Lower leg skin (tissue), 4 donors: Measurements from ENCODE around the gene ABHD17B. TPM values are rescaled to one million over a fixed set of nuclear protein-coding genes. Genes with fewer than 3 reads are reported as not detected.

Source experiments
- DNase-seq, 2 donors: peaks; one replicate each; pipeline ENCODE4 v3.0.0-alpha.2; 2019; ENCODE audit warnings: low spot score in 2 of 2
- H3K4me3 ChIP-seq: fragments of 200-600 bp; sonication (generic); 2 replicates; pipeline ENCODE4 v1.5.1; 2017; ENCODE audit warnings: mild to moderate bottlenecking, low read depth; ENCODE audit not compliant: poor library complexity, severe bottlenecking
- CTCF ChIP-seq, 3 donors: fragments of 450-650 bp; IDR thresholded peaks; one replicate each; pipeline ENCODE4 v1.5.1; 2016; ENCODE audit warnings: antibody characterized with exemption in 3 of 3, mild to moderate bottlenecking in 3 of 3, moderate library complexity in 2 of 3
- POLR2A ChIP-seq, 2 donors: fragments of 450-650 bp; IDR thresholded peaks; one replicate each; pipeline ENCODE4 v1.6.1; 2016 to 2017; ENCODE audit warnings: antibody characterized with exemption in 2 of 2, mild to moderate bottlenecking in 1 of 2, moderate library complexity in 1 of 2
- WGBS, 2 donors: methylation state at CpG; one replicate each; pipeline ENCODE4 v1.1.5; 2018; 5-methylcytosine and 5-hydroxymethylcytosine counted together
- intact Hi-C: fragments of 100-400 bp; cut with DNase I; formaldehyde crosslinking; loops from one replicate; pipeline ENCODE4 v1.15.0; 2023; ENCODE audit warnings: low total_unique reads
- total RNA-seq, 4 donors: library from RNA; depleted of rRNA; stranded (reverse); fragments of >200 nt; gene quantifications; one replicate each; pipeline ENCODE4 v1.1.0, GENCODE V29; 2016

ABHD17B gene
- total RNA-seq, 4 donors from 2014 or later = 36.8 to 44.1 (median 40.1) TPM

- TF ChIP-seq CTCF (IDR thresholded peaks at IDR 0.05) = no peak
- TF ChIP-seq POLR2A (IDR thresholded peaks at IDR 0.05) = no peak
- intact Hi-C loops = no loop called here
- WGBS, 2 donors = 95 to 100% methylated on average over 4 of the region's 4 CpGs
- DNase-seq = no peak
- H3K4me3 ChIP-seq = no peak overlapping the region
Measured at GRCh38 chr9:71878327-71879274, 32.4 kb downstream of the ABHD17B start.

- TF ChIP-seq CTCF (IDR thresholded peaks at IDR 0.05) = no peak
- H3K4me3 ChIP-seq = no peak overlapping the region
- DNase-seq = no peak
- intact Hi-C loops = no loop called here
Measured at GRCh38 chr9:71876829-71877228, 34.2 kb downstream of the ABHD17B start.

- TF ChIP-seq POLR2A (IDR thresholded peaks at IDR 0.05) = no peak
- no peak for TF ChIP-seq CTCF (IDR thresholded peaks at IDR 0.05)
- intact Hi-C loops = no loop called here
- 90 to 93% methylated on average over 2 of the region's 2 CpGs for WGBS, 2 donors
- DNase-seq = no peak
- no peak overlapping the region for H3K4me3 ChIP-seq
Measured at GRCh38 chr9:71876106-71876505, 34.9 kb downstream of the ABHD17B start.

GRCh38 chr9:71875345-71875744 is 35.6 kb downstream of the ABHD17B start:
- TF ChIP-seq CTCF (IDR thresholded peaks at IDR 0.05) (no peak), POLR2A (IDR thresholded peaks at IDR 0.05) (no peak)
- DNase-seq = no peak
- 93 to 97% methylated on average over 6 of the region's 6 CpGs for WGBS, 2 donors
- intact Hi-C loops = no loop called here
- H3K4me3 ChIP-seq = no peak overlapping the region

- H3K4me3 ChIP-seq = no peak overlapping the region
- intact Hi-C loops = no loop called here
- no peak for TF ChIP-seq CTCF (IDR thresholded peaks at IDR 0.05)
- WGBS, 2 donors = 86 to 92% methylated on average over 1 of the region's 1 CpG
- no peak for DNase-seq
Measured at GRCh38 chr9:71863631-71864030, 47.4 kb downstream of the ABHD17B start.

- TF ChIP-seq POLR2A (IDR thresholded peaks at IDR 0.05) = no peak
- TF ChIP-seq CTCF (IDR thresholded peaks at IDR 0.05) = no peak
- WGBS, 2 donors = 86 to 87% methylated on average over 3 of the region's 3 CpGs
- H3K4me3 ChIP-seq = no peak overlapping the region
- DNase-seq = no peak
- intact Hi-C loops = no loop called here
Measured at GRCh38 chr9:71861618-71862017, 49.4 kb downstream of the ABHD17B start.
